GM21423 (cell line): ENCODE data around the gene PIGK.

ENCODE experiments used
- ATAC-seq: cut with Tn5 transposase; IDR thresholded peaks from one replicate; pipeline ENCODE4 v1.9.1; 2021; ENCODE audit warnings: mild to moderate bottlenecking, moderate library complexity; ENCODE audit not compliant: unreplicated experiment

The PIGK gene

DNA sequence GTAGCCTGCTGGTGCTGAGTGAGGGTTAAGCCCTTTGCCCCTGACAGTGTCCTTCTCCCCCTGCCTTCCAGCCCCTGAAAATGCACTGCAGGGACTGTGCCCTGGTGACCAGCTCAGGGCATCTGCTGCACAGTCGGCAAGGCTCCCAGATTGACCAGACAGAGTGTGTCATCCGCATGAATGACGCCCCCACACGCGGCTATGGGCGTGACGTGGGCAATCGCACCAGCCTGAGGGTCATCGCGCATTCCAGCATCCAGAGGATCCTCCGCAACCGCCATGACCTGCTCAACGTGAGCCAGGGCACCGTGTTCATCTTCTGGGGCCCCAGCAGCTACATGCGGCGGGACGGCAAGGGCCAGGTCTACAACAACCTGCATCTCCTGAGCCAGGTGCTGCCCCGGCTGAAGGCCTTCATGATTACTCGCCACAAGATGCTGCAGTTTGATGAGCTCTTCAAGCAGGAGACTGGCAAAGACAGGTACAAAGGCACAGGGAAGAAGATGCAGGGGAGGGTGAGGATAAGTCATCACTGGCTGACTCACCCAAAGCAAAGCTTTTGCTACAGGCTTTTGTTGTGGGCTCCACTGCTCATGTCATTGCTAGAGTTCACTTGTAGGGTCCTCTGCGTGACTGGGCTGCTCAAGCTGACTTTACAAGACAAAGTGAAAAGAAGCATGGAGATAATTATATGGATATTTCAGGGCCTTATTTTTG, 174.9 kb downstream of the PIGK start:
- no peak for ATAC-seq

DNA sequence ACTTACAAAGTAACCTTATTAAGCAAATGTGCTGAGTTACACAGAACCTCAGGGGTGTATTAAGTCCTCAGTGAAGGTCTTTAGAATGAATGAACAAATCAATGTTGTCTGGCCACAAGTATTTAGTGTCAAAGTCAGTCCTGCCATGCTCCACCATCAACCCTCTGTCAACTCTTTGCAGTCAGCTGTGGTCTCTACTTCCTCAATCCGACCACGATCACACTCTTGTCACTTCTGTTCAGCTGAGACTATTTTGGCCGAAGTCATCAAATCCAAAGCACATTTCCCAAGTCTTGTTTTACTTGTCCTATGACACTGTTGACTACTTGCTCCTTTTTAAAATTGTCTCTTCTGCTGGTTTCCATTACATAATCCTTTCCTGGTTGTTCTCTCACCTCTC, 178.4 kb downstream of the PIGK start:
- no peak for ATAC-seq

DNA sequence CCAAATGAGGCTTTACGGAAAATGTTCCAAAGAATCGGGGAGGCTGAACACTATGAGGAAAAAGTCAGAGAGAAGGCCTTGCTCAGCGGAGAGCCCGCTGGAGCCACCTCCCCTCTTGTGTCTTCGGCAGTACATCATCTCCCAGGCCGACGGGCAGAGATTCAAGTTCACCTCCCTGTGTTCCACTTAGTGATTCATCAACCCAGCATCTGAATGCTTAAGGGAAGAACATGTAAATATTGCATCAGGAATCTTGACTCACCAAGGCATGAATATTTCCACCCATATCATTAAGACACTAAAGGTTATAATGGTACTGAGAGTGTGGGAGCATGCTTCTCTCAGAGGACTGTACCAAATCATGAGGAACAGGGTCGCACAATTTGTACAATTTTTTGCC, 179.5 kb downstream of the PIGK start:
- ATAC-seq: no peak

DNA sequence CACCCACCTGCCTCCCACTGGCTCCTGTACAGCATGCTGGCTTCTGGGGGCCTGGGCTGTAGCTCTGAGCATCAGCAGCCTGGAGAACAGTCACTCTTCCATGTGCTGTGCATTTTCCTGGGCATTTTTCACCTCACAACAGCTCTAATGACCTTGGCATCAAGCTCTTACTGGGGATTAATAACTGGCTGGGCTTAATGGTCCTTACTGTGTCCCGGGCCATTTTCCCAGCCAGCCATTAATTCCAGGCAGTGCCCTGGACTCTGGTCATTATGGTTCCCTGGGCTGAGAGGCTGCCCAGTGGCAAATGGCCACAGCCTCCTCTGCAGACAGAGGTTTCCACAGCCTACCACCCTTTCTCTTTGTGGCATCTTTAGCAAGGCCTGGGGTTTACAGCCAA, 180.1 kb downstream of the PIGK start:
- no peak for ATAC-seq
